ENCODE results near the gene ZNF48. TPM values are rescaled to one million over a fixed set of nuclear protein-coding genes. Genes with fewer than 3 reads are reported as not detected.
A peak's percentile ranks its signal among the peaks of the same experiment; 100 is the strongest.

ZNF48 gene
- total RNA-seq, 1 experiment from 2014 or later = 12.4 TPM

GRCh38 chr16:30409125-30410060 is 14.2 kb downstream of the ZNF48 start:
- no TSS peak for BruUV-seq (replicated peaks)
- H3K36me3 Mint-ChIP-seq (ENCODE audit: insufficient read depth, unreplicated experiment) = peaks cover 28% of the 10 kb centered on the region
- ChIA-PET POLR2A (interaction anchor here (0.5 to 6.0 kb wide), 15 partner anchors 8 to 201 kb away, joined by 3 to 66 read pairs (median 3); partner anchors contain the start of genes DCTPP1, ZNF48 and ZNF689), CTCF (interaction anchor here (0.5 to 2.8 kb wide), 32 partner anchors 8 to 378 kb away, joined by 3 to 13 read pairs (median 4); partner anchors contain the start of genes DCTPP1, MYL11, TBX6 and ZNF48)
- no peak overlapping the region for H3K27ac Mint-ChIP-seq (ENCODE audit: low read depth, unreplicated experiment)
- peaks cover 21% of the 10 kb centered on the region for H3K4me1 Mint-ChIP-seq (ENCODE audit: insufficient read depth, unreplicated experiment)
- H3K4me3 Mint-ChIP-seq (ENCODE audit: unreplicated experiment) = no peak overlapping the region
- DNase-seq (ENCODE audit: unreplicated experiment) = peak; percentile 91
- intact Hi-C loops (cut with micrococcal nuclease) = loop anchor here (2.0 to 10.0 kb wide), 3 partner anchors 41 to 315 kb away; partner anchors contain the start of genes MAPK3, TBX6 and YPEL3
- TF ChIP-seq CTCF (IDR thresholded peaks at IDR 0.05; ENCODE audit: unreplicated experiment) = peak; percentile 93
- H3K9me3 Mint-ChIP-seq (ENCODE audit: unreplicated experiment) = no peaks in the 10 kb centered on the region
- H3K27me3 Mint-ChIP-seq (ENCODE audit: insufficient read depth, unreplicated experiment) = peaks cover 3% of the 10 kb centered on the region

- BruUV-seq (replicated peaks) = no TSS peak
- Mint-ChIP-seq H3K36me3 (ENCODE audit: insufficient read depth, unreplicated experiment) (peaks cover 42% of the 10 kb centered on the region), H3K4me3 (ENCODE audit: unreplicated experiment) (no peak overlapping the region), H3K9me3 (ENCODE audit: unreplicated experiment) (no peaks in the 10 kb centered on the region), H3K4me1 (ENCODE audit: insufficient read depth, unreplicated experiment) (peaks cover 21% of the 10 kb centered on the region), H3K27me3 (ENCODE audit: insufficient read depth, unreplicated experiment) (no peaks in the 10 kb centered on the region), H3K27ac (ENCODE audit: low read depth, unreplicated experiment) (no peak overlapping the region)
- TF ChIP-seq CTCF (IDR thresholded peaks at IDR 0.05; ENCODE audit: unreplicated experiment) = no peak
- intact Hi-C loops (cut with micrococcal nuclease) = no loop called here
- DNase-seq (ENCODE audit: unreplicated experiment) = no peak
- ChIA-PET POLR2A (interaction anchor here (0.8 to 1.4 kb wide), 4 partner anchors 17 to 348 kb away, joined by 3 to 5 read pairs (median 3); partner anchors contain the start of genes ALDOA, FBRS and ZNF785), CTCF (interaction anchor here (0.6 kb wide), 1 partner anchor 51 kb away, joined by 6 read pairs; no protein-coding TSS in a partner anchor)
These were observed 18.0 kb downstream of the ZNF48 start for GRCh38 chr16:30413112-30413806.

- CTCF ChIA-PET = interaction anchor here (0.6 kb wide), 1 partner anchor 623 kb away, joined by 6 read pairs; no protein-coding TSS in a partner anchor
- Mint-ChIP-seq H3K4me3 (ENCODE audit: unreplicated experiment) (no peak overlapping the region), H3K27ac (ENCODE audit: low read depth, unreplicated experiment) (no peak overlapping the region), H3K4me1 (ENCODE audit: insufficient read depth, unreplicated experiment) (peaks cover 17% of the 10 kb centered on the region), H3K36me3 (ENCODE audit: insufficient read depth, unreplicated experiment) (peaks cover 46% of the 10 kb centered on the region), H3K27me3 (ENCODE audit: insufficient read depth, unreplicated experiment) (no peaks in the 10 kb centered on the region), H3K9me3 (ENCODE audit: unreplicated experiment) (no peaks in the 10 kb centered on the region)
- no TSS peak for BruUV-seq (replicated peaks)
- intact Hi-C loops (cut with micrococcal nuclease) = no loop called here
- TF ChIP-seq CTCF (IDR thresholded peaks at IDR 0.05; ENCODE audit: unreplicated experiment) = no peak
- POLR2A ChIA-PET = interaction anchor here (0.6 to 1.4 kb wide), 4 partner anchors 16 to 244 kb away, joined by 3 to 5 read pairs (median 3); partner anchors contain the start of genes FBRS and ZNF785
- DNase-seq (ENCODE audit: unreplicated experiment) = no peak
These were observed 18.9 kb downstream of the ZNF48 start for GRCh38 chr16:30414159-30414558.
